ENCODE measurements around the gene HDC.

The HDC gene

GRCh38 chr15:50256188-50257041 lies 9.1 kb downstream of the HDC start:
- no peak for DNase-seq (ENCODE audit: low read depth)

GRCh38 chr15:50252556-50252955 lies 13.0 kb downstream of the HDC start:
- DNase-seq (ENCODE audit: low read depth), result no peak

GRCh38 chr15:50251638-50252182 lies 13.8 kb downstream of the HDC start:
- no peak for DNase-seq (ENCODE audit: low read depth)

GRCh38 chr15:50250760-50251394 lies 14.6 kb downstream of the HDC start:
- no peak for DNase-seq (ENCODE audit: low read depth)

GRCh38 chr15:50249704-50250103 lies 15.8 kb downstream of the HDC start:
- DNase-seq (ENCODE audit: low read depth), result no peak

- DNase-seq (ENCODE audit: low read depth), result no peak
Observed at GRCh38 chr15:50248994-50249582, 16.4 kb downstream of the HDC start.

GRCh38 chr15:50247819-50248655 lies 17.5 kb downstream of the HDC start:
- DNase-seq (ENCODE audit: low read depth), result peak; percentile 24

- DNase-seq (ENCODE audit: low read depth), result no peak
Observed at GRCh38 chr15:50246631-50247030, 18.9 kb downstream of the HDC start.

- no peak for DNase-seq (ENCODE audit: low read depth)
Observed at GRCh38 chr15:50244959-50245624, 20.4 kb downstream of the HDC start.

- DNase-seq (ENCODE audit: low read depth), result no peak
Observed at GRCh38 chr15:50244153-50244552, 21.4 kb downstream of the HDC start.

GRCh38 chr15:50241684-50242450 lies 23.7 kb downstream of the HDC start:
- no peak for DNase-seq (ENCODE audit: low read depth)

GRCh38 chr15:50238255-50238654 lies 27.3 kb downstream of the HDC start:
- no peak for DNase-seq (ENCODE audit: low read depth)

GRCh38 chr15:50236433-50236832 lies 29.1 kb downstream of the HDC start:
- DNase-seq (ENCODE audit: low read depth), result no peak

- no peak for DNase-seq (ENCODE audit: low read depth)
Observed at GRCh38 chr15:50235794-50236193, 29.7 kb downstream of the HDC start.

- DNase-seq (ENCODE audit: low read depth), result no peak
Observed at GRCh38 chr15:50234764-50235163, 30.8 kb downstream of the HDC start.

- no peak for DNase-seq (ENCODE audit: low read depth)
Observed at GRCh38 chr15:50233192-50233736, 32.3 kb downstream of the HDC start.

GRCh38 chr15:50232791-50233190 lies 32.7 kb downstream of the HDC start:
- no peak for DNase-seq (ENCODE audit: low read depth)

GRCh38 chr15:50231761-50232160 lies 33.8 kb downstream of the HDC start:
- DNase-seq (ENCODE audit: low read depth), result no peak

GRCh38 chr15:50229336-50229735 lies 36.2 kb downstream of the HDC start:
- no peak for DNase-seq (ENCODE audit: low read depth)

- no peak for DNase-seq (ENCODE audit: low read depth)
Observed at GRCh38 chr15:50228866-50229265, 36.7 kb downstream of the HDC start.

Measured in activated T-cell treated with anti-CD3 and anti-CD28 coated beads for 24 hours (primary cell).